Hematopoietic multipotent progenitor cell treated with erythropoietin and hydrocortisone succinate and interleukin-3 and kit ligand, for 17 days (in vitro differentiated cells): Measurements from ENCODE around the gene DIP2A.
A peak's percentile ranks its signal among the peaks of the same experiment; 100 is the strongest.
"Not testable (repeated sequence)": the region's sequence is repeated elsewhere in the genome, so short reads cannot be mapped to it uniquely, and the experiment has no call there.

Experiments
- DNase-seq: peaks from one replicate; pipeline ENCODE4 v3.0.0-alpha.2; 2015; ENCODE audit warnings: low spot score

DIP2A gene

GRCh38 chr21:46448108-46448507 lies 10.6 kb upstream of the DIP2A start:
- DNase-seq = no peak

GRCh38 chr21:46448855-46449254 lies 9.8 kb upstream of the DIP2A start:
- not testable (repeated sequence) for DNase-seq

DNA sequence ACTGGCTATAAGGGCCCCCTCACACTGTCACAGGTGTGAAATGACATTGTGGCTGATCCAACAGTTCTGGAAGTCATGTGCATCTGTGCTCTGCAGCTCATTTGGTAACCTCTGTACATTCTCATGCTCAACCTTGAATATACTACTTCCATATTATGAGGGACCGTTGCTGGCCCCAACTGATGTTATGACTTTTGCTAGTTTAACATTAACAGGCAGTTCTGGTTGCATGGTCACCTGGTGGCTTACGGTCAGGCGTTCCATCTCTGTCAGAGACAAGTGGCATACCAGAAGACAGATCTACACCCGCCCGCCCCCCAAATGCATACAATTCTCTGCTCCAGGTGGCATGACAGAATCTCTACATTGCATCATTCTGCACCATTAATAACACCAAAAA lies 6.0 kb upstream of the DIP2A start:
- DNase-seq = no peak

- DNase-seq = no peak
Measured at GRCh38 chr21:46454142-46454541, 4.5 kb upstream of the DIP2A start.

DNA sequence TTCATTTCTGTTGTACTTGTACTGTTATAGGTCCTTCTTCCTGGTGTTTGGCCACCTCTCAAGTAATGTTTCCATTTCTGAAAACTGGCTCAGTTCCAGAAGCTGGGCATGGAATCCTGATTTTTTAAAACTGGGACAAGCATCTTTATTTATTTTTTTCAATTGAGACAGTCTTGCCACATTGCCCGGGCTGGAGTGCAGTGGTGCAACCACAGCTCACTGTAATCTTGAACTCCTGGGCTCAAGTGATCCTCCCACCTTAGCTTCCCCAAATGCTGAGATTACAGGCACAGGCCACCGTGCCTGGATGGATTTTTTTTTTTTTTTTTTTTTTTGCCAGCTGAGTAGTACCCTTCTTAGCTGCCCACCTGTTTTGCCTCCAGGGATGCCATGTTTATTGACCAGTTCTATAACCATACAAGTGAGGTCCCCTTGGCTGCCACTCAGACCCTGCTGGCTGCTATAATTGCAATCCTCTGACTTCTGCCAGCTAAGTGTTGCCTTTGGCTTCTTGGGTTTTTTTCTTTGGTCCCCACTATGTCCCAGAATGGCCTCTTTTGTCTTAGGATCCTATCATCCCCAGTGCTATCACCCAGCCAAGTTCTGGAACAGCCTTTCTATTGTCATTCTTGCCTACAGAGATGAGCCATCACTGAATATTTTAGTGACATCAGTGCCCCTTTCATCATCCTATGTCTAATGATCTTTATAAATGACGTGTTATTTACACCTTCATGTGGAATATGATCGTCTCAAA lies 3.9 kb upstream of the DIP2A start:
- DNase-seq = no peak

- DNase-seq = peak; percentile 76
Measured at GRCh38 chr21:46455575-46456385, 2.9 kb upstream of the DIP2A start.

DNA sequence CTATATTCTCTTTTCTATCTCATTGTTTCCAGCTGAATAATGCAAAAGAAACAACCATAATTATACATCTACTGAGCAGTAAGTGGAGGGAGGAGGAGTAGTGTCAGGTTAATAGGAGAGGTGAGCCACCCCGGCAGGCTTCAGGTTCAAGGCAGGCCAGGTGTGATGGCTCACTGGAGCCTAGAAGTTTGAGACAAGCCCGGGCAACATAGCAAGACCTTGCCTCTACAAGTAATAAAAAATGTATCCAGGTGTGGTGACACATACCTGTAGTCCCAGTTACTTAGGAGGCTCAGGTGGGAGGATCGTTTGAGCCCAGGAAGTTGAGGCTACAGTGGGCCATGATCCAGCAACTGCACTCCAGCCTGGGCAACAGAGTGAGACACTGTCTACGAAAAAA lies 1.9 kb upstream of the DIP2A start:
- DNase-seq = no peak

GRCh38 chr21:46457801-46458314 lies 833 bp upstream of the DIP2A start:
- DNase-seq = no peak

GRCh38 chr21:46459024-46459355 lies 299 bp downstream of the DIP2A start:
- no peak for DNase-seq

- DNase-seq = no peak
Measured at GRCh38 chr21:46459356-46460112, 843 bp downstream of the DIP2A start.

DNA sequence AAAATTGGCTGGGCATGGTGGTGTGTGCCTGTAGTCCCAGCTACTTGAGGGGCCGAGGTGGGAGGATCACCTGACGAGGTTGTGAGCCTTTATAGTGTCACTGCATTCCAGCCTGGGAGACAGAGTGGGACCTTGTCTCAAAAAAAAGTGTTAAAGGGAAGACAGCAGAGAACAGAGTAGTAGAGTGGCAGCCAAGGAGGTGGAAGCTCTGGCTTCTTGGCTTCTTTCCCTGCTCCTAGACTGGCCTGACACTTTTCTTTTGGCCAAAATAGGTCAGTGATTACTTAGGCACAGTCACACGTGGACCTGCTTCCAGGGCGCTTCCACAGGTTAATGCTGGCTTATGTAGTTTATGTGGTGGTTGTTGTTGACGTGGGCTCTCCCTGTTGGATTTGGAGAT lies 3.2 kb downstream of the DIP2A start:
- no peak for DNase-seq

DNA sequence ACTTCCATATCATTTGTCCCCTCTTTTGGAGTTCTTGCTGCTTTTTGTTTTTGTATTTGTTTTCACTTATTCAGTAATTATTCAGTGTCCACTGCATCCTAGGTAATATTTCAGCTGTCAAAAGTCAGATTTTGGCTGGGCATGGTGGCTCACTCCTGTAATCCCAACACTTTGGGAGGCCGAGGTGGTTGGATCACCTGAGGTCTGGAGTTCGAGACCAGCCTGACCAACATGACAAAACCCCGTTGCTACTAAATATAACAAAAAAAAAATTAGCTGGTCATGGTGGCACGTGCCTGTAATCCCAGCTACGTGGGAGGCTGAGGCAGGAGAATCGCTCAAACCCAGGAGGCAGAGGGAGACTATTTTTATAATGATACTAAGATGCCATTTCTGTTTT lies 6.5 kb downstream of the DIP2A start:
- not testable (repeated sequence) for DNase-seq

DNA sequence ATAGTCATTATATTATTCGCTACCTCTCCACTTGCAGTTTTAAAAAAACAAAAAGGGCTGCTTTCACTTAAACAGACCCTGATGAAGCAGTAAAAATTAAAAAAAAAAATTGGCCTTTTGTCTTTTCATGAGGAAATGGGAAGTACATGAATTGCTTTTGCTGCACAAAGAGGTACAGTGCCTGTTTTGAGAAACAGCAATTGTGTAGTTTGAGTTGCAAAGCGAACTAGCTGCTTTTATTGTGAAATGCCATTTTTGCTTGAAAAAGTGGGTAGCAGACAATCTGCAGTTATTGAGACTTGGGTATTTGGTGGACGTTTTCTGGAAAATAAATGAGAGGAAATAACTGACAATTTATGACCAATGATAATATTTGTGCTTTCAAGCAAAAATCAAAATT lies 7.0 kb downstream of the DIP2A start:
- DNase-seq = no peak

DNA sequence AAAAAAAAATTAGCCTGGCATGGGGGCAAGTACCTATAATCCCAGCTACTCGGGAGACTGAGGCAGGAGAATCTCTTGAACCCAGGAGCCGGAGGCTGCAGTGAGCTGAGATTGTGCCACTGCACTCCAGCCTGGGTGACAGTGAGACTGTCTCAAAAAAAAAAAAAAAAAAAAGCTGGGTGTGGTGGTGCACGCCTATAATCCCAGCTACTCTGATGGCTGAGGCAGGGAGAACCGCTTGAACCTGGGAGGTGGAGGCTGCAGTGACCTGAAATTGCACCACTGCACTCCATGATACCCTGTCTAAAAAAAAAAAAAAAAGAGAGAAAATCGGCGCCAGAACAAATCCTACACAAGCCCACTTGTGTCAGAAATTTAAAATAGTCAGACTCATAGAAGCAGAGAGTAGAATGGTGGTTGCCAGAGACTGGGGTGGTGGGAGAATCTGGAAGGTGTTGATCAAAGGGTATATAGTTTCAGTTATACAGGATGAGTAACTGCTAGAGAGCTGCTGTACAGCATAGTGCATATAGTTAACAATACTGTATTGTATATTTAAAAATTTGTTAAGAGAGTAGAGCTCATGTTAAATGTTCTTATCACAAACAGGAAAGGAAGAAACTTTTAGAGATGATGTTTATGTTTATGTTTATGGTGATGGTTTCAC lies 9.6 kb downstream of the DIP2A start:
- DNase-seq = no peak

GRCh38 chr21:46469275-46469674 lies 10.6 kb downstream of the DIP2A start:
- DNase-seq = no peak

- DNase-seq = no peak
Measured at GRCh38 chr21:46471514-46471913, 12.8 kb downstream of the DIP2A start.

GRCh38 chr21:46472246-46472645 lies 13.6 kb downstream of the DIP2A start:
- DNase-seq = no peak

GRCh38 chr21:46474382-46474781 lies 15.7 kb downstream of the DIP2A start:
- no peak for DNase-seq

DNA sequence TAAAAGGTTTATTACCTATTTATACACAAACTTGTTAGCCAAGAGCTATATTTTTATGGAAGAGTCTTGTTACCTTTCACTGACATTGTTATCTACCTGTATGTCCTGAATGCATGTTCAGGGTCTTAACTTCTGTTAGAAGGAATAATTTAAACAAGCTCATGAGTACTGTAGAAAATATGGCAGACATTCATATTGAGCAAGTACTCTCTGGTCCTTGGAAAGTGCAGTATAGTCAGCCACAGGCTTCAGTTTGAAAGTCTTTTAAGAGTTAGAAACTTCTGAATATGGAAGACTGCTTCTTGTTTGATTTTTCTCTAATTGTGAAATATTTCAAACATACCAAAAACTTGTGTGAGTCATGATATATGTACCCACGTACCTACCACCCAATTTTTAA lies 16.6 kb downstream of the DIP2A start:
- DNase-seq = no peak

GRCh38 chr21:46477765-46478164 lies 19.1 kb downstream of the DIP2A start:
- no peak for DNase-seq

DNA sequence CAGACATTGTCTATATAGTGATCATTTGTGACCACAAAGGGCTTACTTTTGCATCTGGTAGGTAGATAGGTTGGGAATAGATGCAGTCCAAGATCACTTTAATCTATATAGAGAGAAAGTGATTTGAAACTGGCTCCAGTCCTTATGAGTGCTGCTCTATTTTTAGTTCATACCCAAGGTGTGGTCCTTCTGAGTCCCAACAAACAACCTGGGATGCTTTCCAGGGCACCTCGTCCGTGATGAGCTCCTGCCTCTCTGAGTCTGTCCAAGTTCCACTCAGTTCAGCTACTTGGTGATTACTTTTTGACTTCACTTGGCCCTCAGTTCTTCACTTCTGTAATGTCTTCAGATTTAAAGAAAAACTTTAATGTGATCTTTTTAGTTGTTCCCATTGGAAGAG lies 20.2 kb downstream of the DIP2A start:
- DNase-seq = no peak

DNA sequence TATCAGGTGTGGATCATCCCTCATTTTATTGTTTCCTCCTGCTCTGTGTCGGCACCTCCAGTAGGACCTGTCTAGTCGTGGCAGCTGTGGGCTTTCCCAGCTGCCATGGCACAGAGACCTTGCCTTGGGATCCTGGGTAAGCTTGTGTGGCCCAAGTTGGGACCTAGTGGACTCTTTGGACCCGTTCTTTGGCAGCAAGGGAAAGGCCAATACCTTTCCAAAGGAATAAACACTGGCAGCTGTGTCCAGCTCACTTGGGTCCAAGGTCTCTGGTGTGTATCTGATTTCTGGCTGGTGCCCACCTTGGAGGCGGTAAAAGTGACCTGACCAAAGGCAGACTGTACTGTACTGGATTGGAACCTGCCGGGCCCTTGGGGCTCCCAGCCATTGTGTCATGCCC lies 21.8 kb downstream of the DIP2A start:
- no peak for DNase-seq
